ENCODE measurements around the gene SULT1B1. TPM values are rescaled to one million over a fixed set of nuclear protein-coding genes. Genes with fewer than 3 reads are reported as not detected.
A peak's percentile ranks its signal among the peaks of the same experiment; 100 is the strongest.

SULT1B1 gene
- total and polyA plus RNA-seq, 2 experiments from 2014 or later, result 0.10 to 2.6 TPM

- Histone ChIP-seq H3K9ac (no peak overlapping the region), H3K4me3 (no peak overlapping the region), H3K36me3 (ENCODE audit: low read depth) (no peaks in the 10 kb centered on the region), H3K79me2 (ENCODE audit: insufficient read depth) (no peaks in the 10 kb centered on the region), H3K9me3 (ENCODE audit: low read depth) (no peaks in the 10 kb centered on the region), H3K4me2 (ENCODE audit: unreplicated experiment) (no peak overlapping the region), H3F3A (ENCODE audit: insufficient read depth) (no peaks in the 10 kb centered on the region), H3K4me1 (ENCODE audit: insufficient read depth) (no peaks in the 10 kb centered on the region), H2AFZ (no peak overlapping the region), H3K27ac (no peak overlapping the region), H4K20me1 (ENCODE audit: insufficient read depth) (no peaks in the 10 kb centered on the region), H3K27me3 (replicated peaks; ENCODE audit: insufficient read depth) (no peaks in the 10 kb centered on the region), H3K9me2 (ENCODE audit: insufficient read depth) (no peaks in the 10 kb centered on the region)
- in situ Hi-C loops (cut with MboI), result no loop called here
- TF ChIP-seq EZH2phosphoT487 (IDR thresholded peaks at IDR 0.05; ENCODE audit: insufficient read depth, low read depth) (no peak), EZH2 (IDR thresholded peaks at IDR 0.05; ENCODE audit: insufficient read depth, poor library complexity, severe bottlenecking) (no peak)
- no peak for DNase-seq
- WGBS, 2 experiments (ENCODE audit: low coverage in 1 of 2, low lambda C conversion rate in 2 of 2, missing lambda C conversion rate in 2 of 2), result 22 to 28% methylated on average over 1 of the region's 1 CpG
Measured at GRCh38 chr4:69727426-69727825, 33.0 kb downstream of the SULT1B1 start.

DNA sequence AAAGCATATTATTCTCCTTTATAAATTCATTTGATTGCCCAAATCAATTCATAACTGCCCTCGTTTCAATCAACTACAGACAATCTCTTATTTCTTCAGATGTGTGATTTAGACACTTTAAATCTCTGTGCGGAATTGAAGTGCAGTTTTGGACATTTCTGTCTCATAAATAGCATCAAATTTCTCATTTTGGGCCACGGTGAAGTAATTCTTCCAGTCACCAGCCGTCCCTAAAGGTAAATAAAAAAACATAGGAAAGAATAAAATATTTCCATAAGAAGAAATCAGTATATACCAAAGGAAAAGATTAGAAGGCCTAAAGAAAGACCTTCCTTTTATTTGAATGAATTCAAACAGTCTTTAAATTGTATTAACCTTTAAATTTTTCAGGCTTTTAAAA, 33.4 kb downstream of the SULT1B1 start:
- 48 to 52% methylated on average over 4 of the region's 4 CpGs for WGBS, 2 experiments (ENCODE audit: low coverage in 1 of 2, low lambda C conversion rate in 2 of 2, missing lambda C conversion rate in 2 of 2)
- TF ChIP-seq EZH2 (IDR thresholded peaks at IDR 0.05; ENCODE audit: insufficient read depth, poor library complexity, severe bottlenecking), result no peak
- TF ChIP-seq EZH2phosphoT487 (IDR thresholded peaks at IDR 0.05; ENCODE audit: insufficient read depth, low read depth), result no peak
- H3K9me3 ChIP-seq (ENCODE audit: low read depth), result no peaks in the 10 kb centered on the region
- in situ Hi-C loops (cut with MboI), result no loop called here
- H3K9me2 ChIP-seq (ENCODE audit: insufficient read depth), result no peaks in the 10 kb centered on the region
- no peaks in the 10 kb centered on the region for H3K27me3 ChIP-seq (replicated peaks; ENCODE audit: insufficient read depth)
- no peak overlapping the region for H3K9ac ChIP-seq
- H4K20me1 ChIP-seq (ENCODE audit: insufficient read depth), result no peaks in the 10 kb centered on the region
- H3K4me1 ChIP-seq (ENCODE audit: insufficient read depth), result no peaks in the 10 kb centered on the region
- no peak overlapping the region for H3K4me2 ChIP-seq (ENCODE audit: unreplicated experiment)
- no peaks in the 10 kb centered on the region for H3K36me3 ChIP-seq (ENCODE audit: low read depth)
- no peaks in the 10 kb centered on the region for H3K79me2 ChIP-seq (ENCODE audit: insufficient read depth)
- no peak overlapping the region for H2AFZ ChIP-seq
- H3K27ac ChIP-seq, result no peak overlapping the region
- no peaks in the 10 kb centered on the region for H3F3A ChIP-seq (ENCODE audit: insufficient read depth)
- H3K4me3 ChIP-seq, result no peak overlapping the region
- DNase-seq, result no peak

- H3K4me3 ChIP-seq, result no peak overlapping the region
- no peak overlapping the region for H2AFZ ChIP-seq
- no peaks in the 10 kb centered on the region for H3F3A ChIP-seq (ENCODE audit: insufficient read depth)
- H3K36me3 ChIP-seq (ENCODE audit: low read depth), result no peaks in the 10 kb centered on the region
- peak; percentile 34 for DNase-seq
- no peak overlapping the region for H3K27ac ChIP-seq
- in situ Hi-C loops (cut with MboI), result no loop called here
- H3K4me2 ChIP-seq (ENCODE audit: unreplicated experiment), result no peak overlapping the region
- H3K9ac ChIP-seq, result no peak overlapping the region
- no peaks in the 10 kb centered on the region for H3K79me2 ChIP-seq (ENCODE audit: insufficient read depth)
- H3K9me3 ChIP-seq (ENCODE audit: low read depth), result no peaks in the 10 kb centered on the region
- no peaks in the 10 kb centered on the region for H3K9me2 ChIP-seq (ENCODE audit: insufficient read depth)
- 73 to 77% methylated on average over 4 of the region's 4 CpGs for WGBS, 2 experiments (ENCODE audit: low coverage in 1 of 2, low lambda C conversion rate in 2 of 2, missing lambda C conversion rate in 2 of 2)
- no peaks in the 10 kb centered on the region for H3K27me3 ChIP-seq (replicated peaks; ENCODE audit: insufficient read depth)
- no peaks in the 10 kb centered on the region for H4K20me1 ChIP-seq (ENCODE audit: insufficient read depth)
- TF ChIP-seq EZH2phosphoT487 (IDR thresholded peaks at IDR 0.05; ENCODE audit: insufficient read depth, low read depth), result no peak
- no peak for TF ChIP-seq EZH2 (IDR thresholded peaks at IDR 0.05; ENCODE audit: insufficient read depth, poor library complexity, severe bottlenecking)
- H3K4me1 ChIP-seq (ENCODE audit: insufficient read depth), result peaks cover 8% of the 10 kb centered on the region; the same call in 1 of the 2 replicates
Measured at GRCh38 chr4:69718396-69719271, 41.8 kb downstream of the SULT1B1 start.

- no peak for DNase-seq
- no peak overlapping the region for H3K9ac ChIP-seq
- H3K9me2 ChIP-seq (ENCODE audit: insufficient read depth), result no peaks in the 10 kb centered on the region
- no peak overlapping the region for H3K4me2 ChIP-seq (ENCODE audit: unreplicated experiment)
- no peak overlapping the region for H3K27ac ChIP-seq
- no peaks in the 10 kb centered on the region for H4K20me1 ChIP-seq (ENCODE audit: insufficient read depth)
- H2AFZ ChIP-seq, result no peak overlapping the region
- TF ChIP-seq EZH2phosphoT487 (IDR thresholded peaks at IDR 0.05; ENCODE audit: insufficient read depth, low read depth), result no peak
- no peak for TF ChIP-seq EZH2 (IDR thresholded peaks at IDR 0.05; ENCODE audit: insufficient read depth, poor library complexity, severe bottlenecking)
- no peaks in the 10 kb centered on the region for H3K27me3 ChIP-seq (replicated peaks; ENCODE audit: insufficient read depth)
- no peaks in the 10 kb centered on the region for H3K79me2 ChIP-seq (ENCODE audit: insufficient read depth)
- H3K36me3 ChIP-seq (ENCODE audit: low read depth), result no peaks in the 10 kb centered on the region
- no peak overlapping the region for H3K4me3 ChIP-seq
- H3K9me3 ChIP-seq (ENCODE audit: low read depth), result no peaks in the 10 kb centered on the region
- in situ Hi-C loops (cut with MboI), result no loop called here
- no peaks in the 10 kb centered on the region for H3F3A ChIP-seq (ENCODE audit: insufficient read depth)
- H3K4me1 ChIP-seq (ENCODE audit: insufficient read depth), result peaks cover 8% of the 10 kb centered on the region; the same call in 1 of the 2 replicates
Measured at GRCh38 chr4:69717778-69718177, 42.6 kb downstream of the SULT1B1 start.

Data from GM23248 (cell line).